D721Med (cell line): ENCODE measurements around the gene FGF14.
"Not testable (repeated sequence)": the region's sequence is repeated elsewhere in the genome, so short reads cannot be mapped to it uniquely, and the experiment has no call there.

Experiments
- DNase-seq: peaks from one replicate; pipeline ENCODE4 v3.0.0; 2011; ENCODE audit warnings: low spot score; ENCODE audit not compliant: insufficient read length
- FAIRE-seq: peaks from 2 replicates; lab custom pipeline; 2011; peaks lifted over from hg19 to GRCh38; lab: Jason Lieb, UNC
- CTCF ChIP-seq: IDR thresholded peaks from 2 replicates; pipeline ENCODE4 v1.5.1; 2012; ENCODE audit warnings: mild to moderate bottlenecking, control low read depth; ENCODE audit not compliant: insufficient read depth; ENCODE audit errors: missing control alignments

FGF14 gene

DNA sequence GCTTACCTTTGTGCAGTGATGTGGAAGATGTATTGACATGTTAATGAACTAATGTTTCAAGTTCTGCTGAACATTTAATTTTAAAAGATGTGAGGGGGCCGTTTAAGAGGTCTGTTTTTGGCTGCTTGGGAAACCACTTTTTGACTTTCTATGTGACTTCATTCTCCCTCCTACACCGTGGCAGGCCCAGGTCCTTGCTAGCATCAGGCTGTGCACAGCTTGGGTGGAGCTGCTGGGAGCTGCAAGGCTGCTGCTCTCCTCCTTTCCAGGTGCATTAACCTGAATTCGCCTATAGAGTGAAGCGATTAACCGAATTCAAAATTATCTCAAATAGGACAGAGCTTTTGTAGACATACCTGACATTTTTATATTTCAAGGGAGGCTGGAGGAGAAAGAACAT is 249.1 kb downstream of the FGF14 start:
- FAIRE-seq, result no peak
- no peak for TF ChIP-seq CTCF
- DNase-seq, result no peak

- no peak for DNase-seq
- FAIRE-seq, result no peak
- TF ChIP-seq CTCF, result no peak
Measured at GRCh38 chr13:102147353-102147752, 254.5 kb downstream of the FGF14 start.

DNA sequence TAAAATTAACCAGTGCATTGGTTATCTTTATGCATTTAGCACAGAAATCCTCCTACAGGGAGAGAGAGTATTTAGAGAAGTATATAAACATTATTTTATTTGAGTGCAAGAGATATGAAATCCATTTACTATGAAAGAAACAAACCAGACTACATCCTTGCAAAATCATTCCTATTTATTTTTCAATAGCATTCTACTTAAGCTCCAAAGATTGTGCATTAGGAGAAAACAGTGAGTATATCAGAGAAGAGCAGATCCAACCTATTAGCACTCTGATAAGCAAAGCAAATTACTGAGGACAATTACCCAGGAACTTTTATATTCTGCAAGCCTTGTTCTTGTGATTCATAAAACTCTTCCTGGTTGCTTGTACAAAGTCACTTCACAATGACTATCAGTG is 256.1 kb downstream of the FGF14 start:
- TF ChIP-seq CTCF, result no peak
- DNase-seq (no peak), FAIRE-seq (no peak)

GRCh38 chr13:102142473-102142826 is 259.4 kb downstream of the FGF14 start:
- DNase-seq (no peak), FAIRE-seq (peak; percentile 29)
- no peak for TF ChIP-seq CTCF

DNA sequence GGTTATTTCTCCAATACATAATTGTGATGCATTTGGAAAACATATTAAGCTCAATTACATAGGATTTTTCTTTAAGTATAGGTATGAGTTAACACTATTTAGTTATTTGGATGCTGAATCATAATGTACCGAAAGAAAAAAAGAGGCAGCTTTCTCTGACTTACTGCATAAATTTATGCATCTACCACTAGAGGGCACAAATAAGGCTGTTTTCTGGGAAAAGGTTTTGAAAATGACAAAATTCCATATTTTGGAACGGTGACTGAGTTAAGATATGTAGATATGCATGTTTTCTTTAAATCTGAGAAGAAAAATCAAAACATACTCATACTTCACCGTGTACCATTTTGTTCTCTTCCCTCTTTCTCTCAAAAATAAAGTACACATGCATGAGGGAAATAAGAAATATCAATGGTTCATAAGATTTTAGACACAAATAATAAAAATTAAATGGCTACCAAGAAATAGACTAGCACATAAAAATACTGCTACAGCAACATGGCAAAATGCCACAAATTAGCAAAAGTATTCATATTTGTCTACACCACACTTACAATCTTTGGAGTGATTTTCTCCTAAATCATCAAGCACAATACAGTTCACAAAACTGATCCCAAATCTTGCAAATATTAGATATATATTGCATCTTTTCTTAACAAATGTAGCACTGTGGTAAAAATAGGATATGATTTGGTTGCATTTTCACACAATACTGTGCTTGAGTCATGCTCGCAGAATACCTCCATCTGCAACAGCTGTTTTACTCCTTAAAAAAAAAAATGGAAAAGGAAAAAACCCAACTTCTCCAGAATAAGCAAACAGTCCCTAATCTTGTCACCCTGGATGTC is 260.0 kb downstream of the FGF14 start:
- TF ChIP-seq CTCF, result peak; percentile 60
- DNase-seq, result no peak
- peak; percentile 84 for FAIRE-seq

DNA sequence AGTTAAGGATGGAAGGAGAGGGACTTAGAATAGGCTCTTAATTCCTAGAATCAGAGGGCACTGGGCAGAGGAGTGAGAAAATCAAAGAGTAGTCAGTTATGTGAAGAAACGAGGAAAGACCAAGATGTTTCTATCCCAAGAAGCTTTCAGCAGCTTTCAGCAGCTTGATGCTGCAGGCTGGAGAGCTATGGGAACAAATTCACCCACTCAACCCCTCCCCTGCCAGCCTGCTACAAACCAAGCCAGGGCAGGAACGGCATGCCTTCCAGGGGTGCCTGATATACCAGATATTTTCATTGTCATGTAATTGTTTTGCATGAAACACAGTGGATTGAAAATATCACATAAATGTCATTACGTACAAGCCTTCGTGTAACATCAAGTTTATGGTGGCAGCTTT is 262.2 kb downstream of the FGF14 start:
- DNase-seq (no peak), FAIRE-seq (no peak)
- no peak for TF ChIP-seq CTCF

- FAIRE-seq (no peak), DNase-seq (no peak)
- no peak for TF ChIP-seq CTCF
Measured at GRCh38 chr13:102138635-102139190, 263.1 kb downstream of the FGF14 start.

DNA sequence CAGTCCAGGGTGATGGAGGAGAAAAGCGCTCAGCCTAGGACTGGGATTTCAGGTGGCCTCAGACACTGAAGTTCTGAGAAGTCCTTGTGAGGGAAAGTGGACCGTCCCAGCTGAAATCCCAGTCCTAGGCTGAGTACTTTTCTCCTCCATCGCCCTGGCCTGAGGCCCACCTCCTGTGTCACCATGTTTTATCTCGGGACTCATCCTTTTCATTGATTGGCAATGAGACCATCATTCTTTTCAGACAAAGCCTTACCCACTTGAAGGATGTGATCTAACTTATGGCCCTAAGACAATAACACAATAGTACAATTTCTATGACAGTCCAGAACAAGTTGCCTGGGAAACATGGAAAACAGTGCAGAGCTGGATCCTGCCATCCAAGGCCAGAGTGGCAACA is 263.9 kb downstream of the FGF14 start:
- DNase-seq, FAIRE-seq: not testable (repeated sequence)
